Heart left ventricle (tissue), 13 donors: ENCODE results near the gene ACTG2.

Source experiments
- CTCF ChIP-seq, 12 donors: fragments of 200-600 bp; sonication (generic) in 4 of 12; IDR thresholded peaks; one replicate each; pipeline versions ENCODE4 v1.5.0 to v1.8.0; 2018 to 2022; ENCODE audit warnings: antibody characterized with exemption in 12 of 12, mild to moderate bottlenecking in 5 of 12
- POLR2A ChIP-seq, 2 donors: fragments of 450-650 bp; IDR thresholded peaks; one replicate each; pipeline ENCODE4 v1.6.1; 2017; ENCODE audit warnings: antibody characterized with exemption in 2 of 2, mild to moderate bottlenecking in 2 of 2, moderate library complexity in 2 of 2
- donor health status: ischemic (EF 13 %, LVEDD 7.1; RV severe dilation, severe dysfunction).
- donor health status: DM: no; HTN: yes; CAD: no.
- donor health status: DM: no; HTN: no; CAD: no.
- donor health status: ischemic (EF 25% LVEDD 6.9; RV normal size, moderate dysfunction).
- donor health status: ischemic (EF 25% LVEDD 5.7; RV mildly dilated, moderate dysfunction).
- donor health status: ischemic (EF 35%, LVEDD 5.7; RV mildly dilated, moderate dysfunction).
- donor health status: nonischemic (EF 11% LVEDD 7.7; RV severe dilation, severe dysfunction).
- donor health status: DM: yes; HTN: yes; CAD: no.
- donor health status: PGD.
- donor health status: ischemic (EF 29% LVEDD 5.4; RV normal size, mild dysfunction).
- donor health status: nonischemic (EF 23%, LVEDD 6.1; RV moderate dilation, normal function).

GRCh38 chr2:73886357-73886756 is 6.5 kb upstream of the ACTG2 start:
- TF ChIP-seq CTCF (IDR thresholded peaks at IDR 0.05) (no peak), POLR2A (IDR thresholded peaks at IDR 0.05) (no peak)
